ENCODE results near the gene IFITM10. TPM values are rescaled to one million over a fixed set of nuclear protein-coding genes. Genes with fewer than 3 reads are reported as not detected.

Gene IFITM10
- polyA plus RNA-seq (ENCODE audit: insufficient read length) = 0.19 TPM

DNA sequence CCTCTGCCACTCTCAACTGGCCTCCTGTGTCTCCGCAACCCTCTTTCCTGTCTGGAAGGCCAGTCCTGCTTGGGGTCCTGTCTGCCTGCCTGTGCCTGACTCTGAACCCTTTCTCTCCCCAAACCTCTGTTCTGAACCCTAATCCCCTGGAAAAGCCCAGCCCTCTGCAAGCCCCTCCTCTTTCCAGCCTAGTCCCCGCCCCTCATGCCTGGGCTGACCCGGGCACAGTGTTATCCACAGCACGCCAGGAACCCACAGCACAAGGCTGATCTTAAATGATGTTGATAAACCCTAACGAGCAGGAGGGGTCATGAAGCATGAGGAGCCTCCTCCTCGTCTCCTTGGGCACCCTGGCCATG lies at the start of gene IFITM10:
Gene IFITM10 (minus strand): TSS at position 115 of the 359 bp plus-strand sequence. CDS start 153 bp downstream, outside the sequence.
- no peak for DNase-seq

DNA sequence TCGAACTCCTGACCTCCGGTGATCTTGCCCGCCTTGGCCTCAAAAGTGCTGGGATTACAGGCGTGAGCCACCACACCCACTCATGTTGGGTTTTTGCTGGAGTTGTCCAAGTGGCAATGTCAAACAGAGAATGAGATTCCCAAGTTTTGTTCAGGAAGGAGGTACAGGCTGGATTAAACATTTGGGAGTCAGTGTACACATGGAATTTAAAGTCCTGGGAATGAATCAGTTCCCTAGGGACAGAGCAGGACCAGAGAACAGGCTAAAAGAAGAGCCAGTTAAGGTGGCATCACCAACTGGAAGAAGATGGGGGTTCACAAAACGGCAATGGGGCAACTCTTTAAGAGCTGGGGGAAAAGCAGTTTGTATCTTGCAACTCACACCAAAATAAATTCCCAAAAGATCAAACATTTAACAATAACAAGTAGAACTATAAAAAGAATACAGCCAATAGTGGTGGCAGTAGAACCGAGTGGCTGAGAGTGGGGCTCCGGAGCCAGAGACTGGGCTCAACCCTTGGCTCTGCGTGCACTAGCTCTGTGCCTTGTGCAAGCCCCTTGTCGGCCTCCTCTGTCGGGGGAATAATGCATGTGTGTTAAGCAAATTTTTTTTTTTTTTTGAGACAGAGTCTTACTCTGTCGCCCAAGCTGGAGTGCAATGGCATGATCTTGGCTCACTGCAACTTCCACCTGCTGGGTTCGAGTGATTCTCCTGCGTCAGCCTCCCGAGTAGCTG lies 47.2 kb upstream of the IFITM10 start:
- no peak for DNase-seq

DNA sequence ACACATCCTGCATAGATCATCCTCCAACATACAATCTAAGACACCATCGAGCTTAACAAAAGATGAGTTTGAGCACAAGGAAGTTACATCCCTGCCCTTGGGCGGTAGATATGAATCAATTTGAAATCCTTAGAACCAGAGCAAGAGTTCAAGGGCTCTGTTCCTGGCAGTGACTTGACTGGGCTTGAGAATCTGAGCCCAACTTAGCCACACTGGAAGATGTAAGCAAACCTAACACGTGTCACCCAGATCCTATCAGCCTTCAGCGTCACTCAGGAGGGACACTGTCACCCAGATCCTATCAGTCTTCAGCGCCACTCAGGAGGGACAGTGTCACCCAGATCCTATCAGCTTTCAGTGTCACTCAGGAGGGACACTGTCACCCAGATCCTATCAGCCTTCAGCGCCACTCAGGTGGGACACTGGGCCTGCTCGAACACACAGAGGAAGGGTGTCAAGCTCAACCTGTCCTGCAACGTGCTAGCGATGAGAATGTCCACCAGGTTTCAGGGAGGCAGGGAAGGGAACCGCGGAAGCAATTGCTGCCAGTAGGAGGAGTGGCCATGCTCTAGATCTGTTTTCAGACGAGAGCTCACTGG lies 46.1 kb upstream of the IFITM10 start:
- no peak for DNase-seq

DNA sequence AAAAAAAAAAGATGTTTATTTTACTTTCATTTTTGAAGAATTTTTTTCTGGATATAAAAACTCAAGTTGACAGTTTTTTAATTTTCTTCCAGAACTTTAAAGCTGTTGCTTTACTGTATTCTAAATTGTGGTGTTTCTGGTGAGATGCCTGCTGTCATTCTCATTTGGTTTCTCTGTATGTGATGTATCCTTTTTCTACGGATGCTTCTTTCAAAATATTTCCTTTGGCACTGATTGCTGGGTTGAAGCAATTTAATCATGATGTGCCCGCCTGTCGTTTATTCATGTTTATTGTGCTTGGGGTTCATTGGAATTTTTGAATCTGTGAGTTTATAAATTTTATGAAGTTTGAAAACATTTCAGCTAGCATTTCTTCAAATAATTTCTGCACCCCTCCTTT lies 42.7 kb upstream of the IFITM10 start:
- no peak for DNase-seq

DNA sequence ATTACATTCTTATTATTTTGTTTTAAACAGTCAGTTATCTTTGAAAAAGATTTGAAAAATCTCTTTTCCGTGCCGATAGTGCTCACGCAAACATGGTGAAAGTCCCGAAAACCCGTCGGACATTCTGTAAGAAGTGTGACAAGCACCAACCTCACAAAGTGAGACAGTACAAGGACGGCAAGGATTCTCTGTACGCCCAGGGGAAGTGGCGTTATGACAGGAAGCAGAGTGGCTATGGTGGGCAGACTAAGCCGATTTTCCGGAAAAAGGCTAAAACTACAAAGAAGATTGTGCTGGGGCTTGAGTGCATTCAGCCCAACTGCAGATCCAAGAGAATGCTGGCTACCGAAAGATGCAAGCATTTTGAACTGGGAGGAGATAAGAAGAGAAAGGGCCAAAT lies 42.1 kb upstream of the IFITM10 start:
- DNase-seq = no peak

DNA sequence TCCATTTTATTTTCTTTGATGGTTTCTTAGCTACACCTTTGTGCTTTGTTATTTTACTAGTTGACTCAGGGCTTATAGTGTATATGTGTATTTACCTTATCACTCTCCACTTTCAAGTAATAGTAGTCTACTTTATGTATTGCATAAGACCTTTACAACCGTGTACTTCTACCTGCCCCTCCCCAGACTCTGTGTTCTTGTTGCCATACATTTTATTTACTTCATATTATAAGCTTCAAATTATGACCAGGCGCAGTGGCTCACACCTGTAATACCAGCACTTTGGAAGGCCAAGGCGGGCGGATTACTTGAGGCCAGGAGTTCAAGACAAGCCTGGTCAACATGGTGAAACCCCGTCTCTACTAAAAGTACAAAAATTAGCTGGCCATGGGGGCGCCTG lies 41.5 kb upstream of the IFITM10 start:
- no peak for DNase-seq

DNA sequence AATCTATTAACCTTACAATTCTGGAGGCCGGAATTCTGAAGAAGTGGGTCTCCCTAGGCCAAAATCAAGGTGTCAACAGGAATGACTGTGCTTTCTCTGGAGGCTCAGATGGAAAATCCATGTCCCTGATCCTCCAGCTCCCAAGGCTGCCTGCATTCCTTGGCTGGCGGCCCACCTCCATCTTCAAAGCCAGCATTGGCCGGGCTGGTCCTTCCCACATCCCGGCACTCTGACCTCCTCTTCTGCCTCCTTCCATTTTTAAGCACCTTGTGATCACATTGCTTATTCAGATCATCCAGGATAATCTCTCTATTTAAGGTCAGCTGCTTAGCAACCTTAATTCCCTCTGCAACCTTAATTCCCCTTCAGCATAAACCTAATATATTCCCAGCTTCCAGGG lies 36.1 kb upstream of the IFITM10 start:
- no peak for DNase-seq

DNA sequence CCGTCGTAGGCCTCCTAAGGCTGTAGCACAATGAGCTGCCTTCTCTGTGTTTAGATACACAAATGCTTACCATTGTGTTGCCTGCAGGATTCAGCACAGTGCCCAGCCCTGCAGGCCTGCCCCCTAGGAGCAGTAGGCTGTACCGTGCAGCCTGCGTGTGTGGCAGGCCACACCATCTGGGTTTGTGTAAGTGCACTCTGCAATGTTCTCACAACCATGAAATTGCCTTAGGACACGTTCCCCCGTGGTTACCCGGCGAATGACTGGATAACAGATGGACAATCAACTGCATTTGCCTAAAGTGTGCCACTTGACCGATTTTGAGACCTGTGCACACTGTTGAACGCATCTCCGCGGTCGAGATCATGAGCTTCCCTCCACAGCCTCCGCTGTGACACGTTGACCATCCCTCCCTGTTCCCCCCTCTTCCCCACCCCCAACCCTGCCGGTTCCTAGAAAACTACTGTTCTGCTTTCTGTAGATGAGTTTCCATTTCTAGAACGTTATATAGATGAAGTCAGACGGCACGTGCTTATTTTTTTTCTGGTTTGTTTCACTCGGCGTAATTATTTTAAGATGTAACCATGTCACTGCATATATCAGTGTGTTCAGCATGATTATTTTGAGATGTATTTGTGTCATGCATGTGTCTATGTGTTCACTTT lies 35.5 kb upstream of the IFITM10 start:
- DNase-seq = no peak

DNA sequence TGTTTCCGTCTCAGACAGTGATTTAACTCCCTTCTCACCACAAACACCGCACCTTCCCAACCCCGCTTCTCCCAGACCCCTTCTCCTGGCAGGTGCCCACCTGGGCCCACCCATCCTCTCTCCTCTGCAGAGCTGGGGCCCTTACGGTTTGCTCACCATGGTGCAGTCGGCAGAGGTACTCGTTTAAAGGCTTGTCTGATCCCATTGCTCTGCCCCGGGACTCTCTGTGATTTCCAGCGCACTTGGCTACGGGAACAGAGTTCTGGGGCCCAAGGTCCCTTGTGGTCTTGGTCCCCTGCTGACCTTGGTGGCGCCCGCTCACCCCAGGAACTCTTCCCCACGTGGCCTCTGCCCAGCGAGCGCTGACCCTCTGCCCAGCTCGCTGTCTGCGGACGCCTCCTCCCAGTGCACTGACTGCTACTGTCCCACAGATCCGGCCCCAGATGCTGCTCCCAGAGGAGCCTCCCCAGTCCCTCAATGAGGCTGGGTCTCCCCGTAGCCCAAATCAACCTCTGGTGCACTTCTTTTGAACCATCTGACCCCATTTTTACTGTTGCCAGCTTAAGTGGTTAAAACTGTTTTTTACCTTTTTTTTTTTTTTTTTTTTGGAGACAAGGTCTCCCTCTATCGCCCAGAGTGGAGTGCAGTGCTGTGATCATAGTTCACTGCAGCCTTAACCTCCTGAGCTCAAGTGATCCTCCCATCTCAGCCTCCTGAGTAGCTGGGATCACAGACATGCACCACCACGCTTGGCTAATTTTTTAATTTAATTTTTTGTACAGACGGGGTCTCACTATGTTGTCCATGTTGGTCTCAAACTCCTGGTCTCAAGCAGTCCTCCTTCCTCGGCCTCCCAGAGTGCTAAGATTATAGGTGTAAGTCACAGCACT lies 34.6 kb upstream of the IFITM10 start:
- no peak for DNase-seq

DNA sequence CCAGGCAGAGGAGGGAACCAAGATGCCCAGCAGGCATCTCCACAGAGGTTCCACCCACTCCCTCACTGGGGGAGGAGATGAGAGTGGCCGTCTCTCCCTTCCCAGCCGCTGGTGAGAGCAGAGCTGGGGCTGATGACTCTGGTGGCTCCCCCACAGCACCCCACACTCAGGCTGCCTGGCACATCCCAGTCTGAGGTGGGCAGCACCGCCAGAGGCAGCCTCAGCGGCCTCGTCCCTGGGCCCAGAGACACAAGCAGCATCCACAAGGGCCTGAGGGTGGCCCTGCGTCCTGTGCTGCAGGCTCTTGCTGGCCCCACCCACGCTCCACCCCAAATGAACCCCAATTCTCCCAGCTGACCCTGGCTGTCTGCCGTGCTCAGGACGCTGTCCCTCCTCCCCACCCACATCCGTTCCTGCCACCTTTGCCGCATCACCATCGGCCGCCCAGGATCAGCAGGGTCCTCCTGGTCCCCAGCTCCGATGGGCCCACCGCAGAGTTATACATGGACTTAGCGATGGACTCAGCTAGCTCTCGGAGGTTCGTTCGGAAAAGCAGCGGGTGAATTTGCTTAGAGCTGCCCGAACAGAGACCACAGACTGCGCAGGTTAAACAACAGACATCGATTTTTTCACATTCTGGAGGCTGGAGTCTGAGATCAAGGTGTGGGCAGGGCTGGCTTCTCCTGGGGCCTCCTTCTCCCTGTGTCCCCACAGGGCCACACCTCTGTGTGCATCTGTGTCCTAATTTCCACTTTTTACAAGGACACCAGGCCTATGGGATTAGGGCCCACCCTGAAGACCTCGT lies 33.5 kb upstream of the IFITM10 start:
- no peak for DNase-seq

DNA sequence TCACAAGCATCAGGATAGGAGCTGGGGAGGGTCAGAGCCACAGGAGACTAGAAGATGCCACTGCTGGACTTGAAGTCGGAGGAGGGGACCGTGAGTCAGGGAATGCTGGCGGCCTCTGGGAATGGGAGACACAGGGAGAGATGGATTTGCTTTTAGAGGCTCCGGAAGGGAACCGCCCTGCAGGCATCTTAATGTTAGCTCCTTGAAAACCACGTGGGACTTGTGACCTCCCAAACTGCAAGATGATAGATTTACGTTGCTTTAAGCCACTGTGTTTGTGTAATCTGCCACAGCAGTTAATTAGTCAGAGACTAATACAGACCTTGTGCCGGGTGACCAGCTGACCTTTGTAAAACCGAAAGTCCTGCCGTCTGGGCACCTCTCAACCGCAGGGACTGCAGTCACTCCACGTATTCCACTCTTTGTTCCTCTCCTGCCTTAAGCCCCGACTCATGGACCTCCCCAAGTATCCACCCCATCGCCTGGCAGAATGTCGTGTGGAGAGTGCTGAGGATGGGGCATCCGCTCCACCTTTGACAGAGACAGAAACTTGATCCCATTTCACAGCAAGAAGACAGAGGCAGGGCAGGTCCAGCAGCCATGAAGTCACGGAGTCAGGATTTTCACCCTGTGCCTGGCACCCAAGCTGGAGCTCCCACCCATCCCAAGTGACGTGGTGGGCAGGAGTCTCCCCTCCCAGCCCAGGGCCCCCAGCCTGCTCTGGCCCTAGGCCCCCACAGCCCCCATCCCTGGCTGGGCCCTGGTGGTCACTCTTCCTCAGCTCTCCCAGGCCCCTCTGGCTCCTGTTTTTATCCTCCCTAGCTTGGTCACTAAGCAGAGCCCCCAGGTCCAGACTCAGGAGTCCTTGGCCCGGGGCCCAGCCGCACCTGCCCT lies 32.7 kb upstream of the IFITM10 start:
- no peak for DNase-seq

DNA sequence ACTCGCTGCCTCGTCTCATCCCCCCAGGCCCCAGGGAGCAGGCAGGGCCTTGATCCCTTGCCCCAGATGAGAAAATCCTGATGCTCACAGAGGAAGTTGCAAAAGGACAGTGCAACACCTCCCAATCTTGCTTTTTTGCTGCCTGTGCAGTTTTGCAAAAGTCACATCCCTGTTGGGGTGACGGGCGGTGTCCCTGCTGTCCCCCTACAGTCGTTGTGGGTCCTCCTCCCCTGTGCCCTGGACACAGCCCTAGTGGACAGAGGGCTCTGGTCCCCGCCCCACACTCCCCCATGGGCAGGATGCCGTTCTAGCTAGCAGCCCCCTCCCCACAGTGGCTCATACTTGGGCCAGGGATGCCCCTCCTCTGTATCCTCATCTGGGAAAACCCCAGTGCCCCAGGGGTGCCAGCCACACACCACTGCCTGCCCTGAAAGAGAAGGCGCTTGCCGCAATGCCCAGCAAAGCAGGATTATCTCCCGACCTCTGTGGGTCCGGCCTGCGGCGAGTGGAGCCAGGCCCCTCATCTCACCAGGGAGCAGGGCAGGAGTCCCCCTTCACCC lies 31.7 kb upstream of the IFITM10 start:
- DNase-seq = no peak

DNA sequence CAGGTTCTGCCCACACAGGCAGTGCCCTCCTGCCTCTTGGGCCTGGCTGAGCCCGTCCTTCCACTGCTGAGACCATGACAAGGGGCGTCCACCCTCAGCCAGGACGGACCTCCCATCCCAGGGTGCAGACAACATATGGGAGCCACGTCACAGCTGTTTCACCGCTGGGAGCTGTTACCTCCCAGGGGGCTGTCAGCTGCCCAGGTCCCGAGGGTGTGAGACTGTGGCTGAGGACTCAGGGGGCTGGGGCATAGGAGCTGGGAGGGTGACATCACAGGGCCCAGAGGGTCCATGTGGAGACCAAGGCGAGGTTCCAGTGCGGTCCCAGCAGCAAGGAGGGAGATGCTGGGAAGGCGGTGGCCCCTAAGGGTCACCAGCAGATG lies 31.2 kb upstream of the IFITM10 start:
- DNase-seq = no peak

DNA sequence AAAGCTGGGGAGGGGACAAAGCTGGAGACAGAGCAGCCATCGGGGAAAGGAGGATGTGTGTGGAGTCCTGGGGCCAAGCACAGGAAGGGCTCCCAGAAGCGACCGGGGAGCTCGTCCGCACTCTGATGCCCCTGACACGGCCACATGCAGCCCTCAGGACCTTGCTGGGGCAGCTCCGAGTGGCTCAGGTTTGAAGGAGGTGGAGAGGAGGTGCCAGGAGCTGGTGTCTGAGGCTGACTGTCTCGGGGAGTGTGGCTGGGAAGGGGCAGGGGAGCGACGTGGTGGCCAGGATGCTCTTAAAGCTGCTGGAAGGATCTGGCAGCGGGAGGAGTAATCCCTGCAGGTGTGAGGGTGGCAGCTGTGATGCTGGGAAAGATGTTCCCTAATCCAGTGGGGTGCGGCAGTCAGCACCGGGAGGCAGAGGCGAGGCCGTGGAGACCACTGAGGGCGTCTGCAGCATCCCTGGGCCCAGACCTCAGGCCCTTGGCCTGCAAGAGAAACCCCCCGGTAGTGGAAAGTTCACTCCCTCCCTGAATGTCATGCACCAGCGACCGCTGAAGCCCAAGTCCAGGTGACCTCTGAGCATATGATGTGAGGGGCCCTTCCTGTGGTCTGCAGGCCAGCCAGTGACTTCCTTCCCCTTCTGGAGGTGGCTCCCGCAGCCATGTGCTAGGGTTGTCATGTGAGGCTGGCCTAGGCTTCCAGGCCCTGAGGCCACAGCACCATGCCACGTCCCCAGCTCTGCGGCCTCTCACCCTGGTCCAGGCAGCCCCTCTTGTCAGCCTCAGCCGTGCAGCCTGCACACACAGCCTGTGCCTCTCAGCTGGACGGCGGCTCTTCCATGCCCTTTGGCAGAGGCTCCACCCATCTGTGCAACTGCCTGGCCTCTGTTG lies 30.6 kb upstream of the IFITM10 start:
- no peak for DNase-seq

DNA sequence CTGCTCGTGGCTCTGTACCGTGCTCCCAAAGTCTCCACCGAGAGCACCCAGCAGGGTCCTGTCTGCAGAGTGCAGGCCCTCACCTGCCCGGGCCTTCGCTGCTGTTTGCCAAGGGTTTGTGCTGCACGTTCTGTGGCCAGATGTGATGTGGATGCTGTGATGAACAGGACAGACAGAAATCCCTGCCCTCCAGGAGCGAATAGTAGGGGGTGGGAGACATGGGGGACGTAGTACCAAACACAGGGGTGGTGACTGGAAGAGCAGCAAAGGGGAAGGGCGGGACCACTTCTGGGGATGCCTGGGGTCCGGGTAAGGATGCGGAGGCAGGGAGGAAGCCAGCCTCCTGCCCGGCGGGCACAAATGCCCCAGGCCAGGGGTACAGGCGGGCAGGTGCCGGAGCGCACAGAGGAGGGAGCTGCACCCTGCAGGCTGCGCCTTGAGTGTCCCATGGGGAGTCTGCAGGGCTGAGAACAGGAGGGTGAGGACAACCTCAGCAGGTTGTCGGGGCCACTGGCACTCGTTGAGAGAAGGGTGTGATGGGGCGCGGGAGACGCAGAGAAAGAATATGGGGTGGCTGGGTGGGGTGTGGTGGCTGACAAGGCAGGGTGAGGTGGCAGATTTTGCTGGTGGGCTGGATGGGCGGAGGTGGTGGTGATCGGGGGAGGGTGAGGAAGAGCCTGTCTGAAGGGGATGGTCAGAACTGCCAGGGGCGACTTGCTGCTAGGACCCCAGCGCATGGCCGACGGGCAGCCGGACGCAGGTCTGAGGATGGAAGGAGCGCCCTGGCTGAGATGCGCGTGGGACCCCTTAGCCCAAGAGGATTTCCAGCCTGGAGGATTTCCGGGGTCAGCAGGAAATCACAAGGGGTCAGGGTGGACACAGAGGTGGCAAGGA lies 29.7 kb upstream of the IFITM10 start:
- DNase-seq = no peak

DNA sequence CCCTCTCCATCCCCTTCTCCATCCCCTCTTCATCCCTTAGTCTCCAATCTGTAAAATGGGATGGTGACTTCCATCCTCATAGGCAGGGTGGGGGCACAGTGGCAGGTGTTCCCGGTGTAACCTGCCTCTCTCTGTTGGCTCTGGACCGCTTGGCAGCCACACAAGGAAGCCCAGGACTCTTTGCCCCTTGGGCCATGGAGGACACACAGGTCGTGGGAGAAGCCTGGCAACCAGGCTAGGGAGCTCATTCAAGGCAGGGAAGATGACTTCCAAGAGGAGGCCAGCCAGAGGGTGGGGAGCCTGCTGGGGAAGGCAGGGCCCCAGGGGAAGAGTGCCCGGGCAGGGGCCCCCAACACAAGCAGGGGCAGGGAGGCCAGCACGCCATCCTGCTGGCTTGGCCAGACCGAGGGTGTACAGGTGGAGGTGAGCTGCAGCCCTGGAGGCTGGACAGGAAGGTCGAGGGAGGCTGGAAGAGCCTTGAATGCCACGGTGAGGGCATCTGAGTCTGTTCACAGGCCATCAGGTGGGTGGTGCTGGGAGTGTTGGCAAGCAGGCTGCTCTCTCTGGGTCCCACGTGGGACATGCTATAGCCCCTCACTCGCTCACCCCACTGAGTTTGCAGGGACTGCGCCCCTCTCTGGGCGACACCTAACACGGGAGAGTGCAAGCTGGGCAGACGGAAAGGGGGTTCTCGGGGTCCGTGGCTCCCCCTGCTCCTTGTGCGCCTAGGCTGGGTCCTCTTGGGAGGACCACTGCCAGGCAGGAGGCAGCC lies 28.8 kb upstream of the IFITM10 start:
- DNase-seq = no peak

DNA sequence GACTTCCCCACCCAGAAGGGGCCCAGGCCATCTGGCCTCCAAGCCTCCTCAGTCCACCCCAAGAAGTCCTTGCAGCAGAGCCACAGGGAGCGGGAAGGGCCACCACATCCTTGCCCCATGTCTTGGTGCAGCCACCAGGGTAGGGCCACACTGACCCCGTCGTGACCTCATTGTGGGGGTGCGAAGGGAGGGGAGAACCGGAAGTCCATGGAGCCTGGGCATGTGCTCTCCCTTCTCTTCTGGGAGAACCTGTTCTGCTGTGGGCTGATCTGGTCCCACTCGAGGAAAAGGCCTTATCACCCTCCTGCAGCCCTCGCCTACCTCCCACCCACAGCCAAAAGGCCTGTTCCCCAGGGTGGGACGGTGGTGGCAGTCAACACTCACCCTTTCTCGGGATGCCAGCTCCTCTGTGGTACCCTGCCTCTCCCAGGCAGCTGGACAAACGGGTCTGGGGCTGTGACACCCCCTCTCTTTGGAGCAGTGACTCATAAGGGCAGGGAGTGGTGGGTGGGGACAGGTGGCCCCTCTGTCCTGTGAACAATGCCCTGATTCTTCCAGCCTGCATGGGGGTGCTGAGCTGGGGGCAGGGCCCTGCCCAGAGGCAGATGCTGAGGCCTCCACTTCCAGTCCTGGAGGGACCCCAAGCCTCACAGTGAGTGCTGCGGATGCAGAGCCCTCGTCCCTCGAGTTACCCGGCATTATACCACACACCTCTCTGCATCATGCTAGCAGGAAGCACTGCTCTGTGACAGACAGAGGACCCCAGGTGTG lies 27.9 kb upstream of the IFITM10 start:
- no peak for DNase-seq

All from hindlimb muscle (tissue), 1 donor.